GM23338 (cell line): ENCODE data around the gene MAOB. TPM values are rescaled to one million over a fixed set of nuclear protein-coding genes. Genes with fewer than 3 reads are reported as not detected.

Experiments
- ATAC-seq: fragments of 200-7000 bp; cut with Tn5 transposase; 3 replicates; pipeline ENCODE4 v1.9.1; 2020
- DNase-seq: peaks from one replicate; pipeline ENCODE4 v3.0.0-alpha.2; 2015; ENCODE audit warnings: low spot score
- H2AFZ ChIP-seq: fragments of 200-600 bp; sonication (generic); 2 replicates; pipeline ENCODE4 v1.8.0; 2016; ENCODE audit warnings: antibody characterized with exemption, mild to moderate bottlenecking, moderate library complexity
- H3F3A ChIP-seq: fragments of 200-600 bp; sonication (generic); replicated peaks from 2 replicates; pipeline ENCODE4 v1.8.0; 2017; ENCODE audit warnings: antibody characterized with exemption, mixed run types, low read depth
- H3K27ac ChIP-seq: fragments of 200-600 bp; sonication (generic); 2 replicates; pipeline ENCODE4 v1.6.1; 2016; ENCODE audit warnings: low read depth
- H3K27me3 ChIP-seq: fragments of 200-600 bp; sonication (generic); 2 replicates; pipeline ENCODE4 v1.8.0; 2016; ENCODE audit warnings: mild to moderate bottlenecking, mixed run types, moderate library complexity; ENCODE audit not compliant: insufficient read depth
- H3K36me3 ChIP-seq: fragments of 200-600 bp; sonication (generic); 2 replicates; pipeline ENCODE4 v1.8.0; 2016; ENCODE audit warnings: mild to moderate bottlenecking; ENCODE audit not compliant: insufficient read depth
- H3K4me1 ChIP-seq: fragments of 200-600 bp; sonication (generic); 2 replicates; pipeline ENCODE4 v1.8.0; 2016; ENCODE audit warnings: mild to moderate bottlenecking, moderate library complexity; ENCODE audit not compliant: insufficient read depth
- H3K4me2 ChIP-seq: fragments of 200-600 bp; sonication (generic); 2 replicates; pipeline ENCODE4 v1.7.1; 2017; ENCODE audit warnings: mixed run types
- H3K4me3 ChIP-seq: fragments of 200-600 bp; sonication (generic); 2 replicates; pipeline ENCODE4 v1.6.1; 2016; ENCODE audit warnings: mixed run types
- H3K79me2 ChIP-seq: fragments of 200-600 bp; sonication (generic); replicated peaks from 2 replicates; pipeline ENCODE4 v1.8.0; 2017; ENCODE audit warnings: mild to moderate bottlenecking; ENCODE audit not compliant: insufficient read depth
- H3K9me2 ChIP-seq: fragments of 200-600 bp; sonication (generic); 2 replicates; pipeline ENCODE4 v1.8.0; 2017; ENCODE audit not compliant: insufficient read depth
- H4K20me1 ChIP-seq: fragments of 200-600 bp; sonication (generic); replicated peaks from 2 replicates; pipeline ENCODE4 v1.8.0; 2017; ENCODE audit warnings: mild to moderate bottlenecking; ENCODE audit not compliant: insufficient read depth
- H3K27ac Mint-ChIP-seq: 2 replicates; pipeline ENCODE4 v1.8.0; 2020; ENCODE audit warnings: inconsistent platforms, mild to moderate bottlenecking, moderate library complexity, mixed read lengths
- H3K27me3 Mint-ChIP-seq: 3 replicates; pipeline ENCODE4 v1.8.0; 2022; ENCODE audit warnings: low read depth, mild to moderate bottlenecking, moderate library complexity, mixed read lengths, inconsistent platforms; ENCODE audit not compliant: insufficient read depth, poor library complexity
- H3K36me3 Mint-ChIP-seq: 3 replicates; pipeline ENCODE4 v1.8.0; 2021; ENCODE audit warnings: low read depth, mild to moderate bottlenecking, inconsistent platforms, moderate library complexity, mixed read lengths
- H3K4me1 Mint-ChIP-seq: 3 replicates; pipeline ENCODE4 v1.8.0; 2020; ENCODE audit warnings: mild to moderate bottlenecking, inconsistent platforms, mixed read lengths
- H3K4me3 Mint-ChIP-seq: 3 replicates; pipeline ENCODE4 v1.8.0; 2021; ENCODE audit warnings: moderate library complexity, mild to moderate bottlenecking, inconsistent platforms, mixed read lengths
- H3K9me3 Mint-ChIP-seq: 3 replicates; pipeline ENCODE4 v1.8.0; 2020; ENCODE audit warnings: moderate library complexity, mild to moderate bottlenecking, inconsistent platforms, mixed read lengths
- CTCF ChIP-seq, 2 experiments: fragments of 200-600 bp in 1 of 2; sonication (generic) in 1 of 2; conservative IDR thresholded peaks; 2 replicates each; pipeline versions ENCODE4 v1.5.1 to v1.6.1; 2016 to 2017; ENCODE audit warnings: antibody characterized with exemption in 2 of 2, low read depth in 2 of 2, mild to moderate bottlenecking in 2 of 2, moderate library complexity in 1 of 2
- ETS1 ChIP-seq: IDR thresholded peaks from 2 replicates; pipeline ENCODE4 v1.6.1; 2016; ENCODE audit warnings: antibody characterized with exemption
- EZH2 ChIP-seq: fragments of 200-600 bp; sonication (generic); IDR thresholded peaks from one replicate; pipeline ENCODE4 v1.8.0; 2017; ENCODE audit warnings: antibody characterized with exemption, mild to moderate bottlenecking, low read depth; ENCODE audit not compliant: unreplicated experiment
- EZH2phosphoT487 ChIP-seq: fragments of 200-600 bp; sonication (generic); IDR thresholded peaks from one replicate; pipeline ENCODE4 v1.8.1; 2018; ENCODE audit warnings: antibody characterized with exemption; ENCODE audit not compliant: unreplicated experiment
- JUNB ChIP-seq: IDR thresholded peaks from one replicate; pipeline ENCODE4 v1.6.1; 2016; ENCODE audit warnings: antibody characterized with exemption; ENCODE audit not compliant: unreplicated experiment
- NANOG ChIP-seq: IDR thresholded peaks from 2 replicates; pipeline ENCODE4 v1.6.1; 2016; ENCODE audit warnings: antibody characterized with exemption, borderline replicate concordance
- POLR2AphosphoS5 ChIP-seq: IDR thresholded peaks from 2 replicates; pipeline ENCODE4 v1.6.1; 2016; ENCODE audit warnings: antibody characterized with exemption, low read depth
- REST ChIP-seq: IDR thresholded peaks from one replicate; pipeline ENCODE4 v1.6.1; 2018; ENCODE audit warnings: antibody characterized with exemption; ENCODE audit not compliant: unreplicated experiment
- STAT1 ChIP-seq: IDR thresholded peaks from one replicate; pipeline ENCODE4 v1.6.1; 2016; ENCODE audit warnings: antibody characterized with exemption; ENCODE audit not compliant: unreplicated experiment
- ZNF114 ChIP-seq: fragments of 250-450 bp; sonication (Bioruptor Pico); IDR thresholded peaks from 2 replicates; pipeline ENCODE4 v1.5.0; 2020; ENCODE audit warnings: mild to moderate bottlenecking, moderate library complexity
- ZNF331 ChIP-seq: fragments of 250-450 bp; sonication (Bioruptor Pico); IDR thresholded peaks from 2 replicates; pipeline ENCODE4 v1.5.0; 2020; ENCODE audit warnings: low read depth, mild to moderate bottlenecking, moderate library complexity
- ZNF462 ChIP-seq: fragments of 250-450 bp; sonication (Bioruptor Pico); IDR thresholded peaks from 2 replicates; pipeline ENCODE4 v1.5.0; 2020; ENCODE audit warnings: mild to moderate bottlenecking, moderate library complexity
- polyA plus RNA-seq: library from polyadenylated mRNA; unstranded; fragments of >200 nt; fragmentation: Nextera tagmentation; extraction: Ambion mirVana; gene quantifications from 2 replicates; pipeline ENCODE4 v1.2.1, GENCODE V29; 2016
- total RNA-seq: library from RNA; depleted of rRNA; stranded (reverse); fragments of >200 nt; shearing (Covaris generic); gene quantifications from 2 replicates; pipeline ENCODE4 v1.2.3, GENCODE V29; 2014

Gene MAOB
- total and polyA plus RNA-seq, 2 experiments from 2014 or later = 1.0 to 1.3 TPM

GRCh38 chrX:43743100-43743822, 139.0 kb downstream of the MAOB start:
- Histone ChIP-seq H3F3A (no peaks in the 10 kb centered on the region), H3K4me2 (no peak overlapping the region), H3K36me3 (no peaks in the 10 kb centered on the region), H3K27ac (no peak overlapping the region), H2AFZ (no peak overlapping the region), H3K79me2 (no peaks in the 10 kb centered on the region), H3K27me3 (no peaks in the 10 kb centered on the region), H3K4me3 (no peak overlapping the region), H3K9me2 (no peaks in the 10 kb centered on the region), H3K4me1 (no peaks in the 10 kb centered on the region), H4K20me1 (no peaks in the 10 kb centered on the region)
- no peak for DNase-seq
- Mint-ChIP-seq H3K36me3 (peaks cover 3% of the 10 kb centered on the region; the same call in 1 of the 3 replicates), H3K4me1 (no peaks in the 10 kb centered on the region), H3K9me3 (no peaks in the 10 kb centered on the region), H3K4me3 (no peak overlapping the region), H3K27ac (no peak overlapping the region), H3K27me3 (no peaks in the 10 kb centered on the region)
- no peak for TF ChIP-seq CTCF (conservative IDR thresholded peaks at IDR 0.05; ENCODE audit: low read depth in 2 of 2)
- TF ChIP-seq ZNF462 (CRISPR knock-in tag) = no peak
- no peak for TF ChIP-seq NANOG
- TF ChIP-seq ZNF114 (CRISPR knock-in tag) = no peak
- no peak for TF ChIP-seq POLR2AphosphoS5
- TF ChIP-seq JUNB = no peak
- TF ChIP-seq EZH2 = no peak
- no peak for TF ChIP-seq ETS1
- TF ChIP-seq EZH2phosphoT487 = no peak
- no peak for TF ChIP-seq ZNF331 (CRISPR knock-in tag)
- TF ChIP-seq REST = no peak
- TF ChIP-seq STAT1 = no peak
- ATAC-seq = no peak
